WTC11 (cell line): Measurements from ENCODE around the gene STAB1. TPM values are rescaled to one million over a fixed set of nuclear protein-coding genes. Genes with fewer than 3 reads are reported as not detected.

ENCODE experiments used
- ATF1 ChIP-seq: sonication (generic); formaldehyde crosslinking; IDR thresholded peaks from 2 replicates; pipeline ENCODE4 v1.8.1; 2023; ENCODE audit warnings: mild to moderate bottlenecking, moderate library complexity, missing genetic modification reagents
- E2F1 ChIP-seq: sonication (generic); formaldehyde crosslinking; IDR thresholded peaks from 2 replicates; pipeline ENCODE4 v1.8.0; 2022; ENCODE audit warnings: mild to moderate bottlenecking, missing genetic modification reagents
- ELF4 ChIP-seq: sonication (generic); formaldehyde crosslinking; IDR thresholded peaks from 2 replicates; pipeline ENCODE4 v1.8.1; 2022; ENCODE audit warnings: low read depth, mild to moderate bottlenecking, moderate library complexity, missing genetic modification reagents
- ESRRA ChIP-seq: sonication (generic); formaldehyde crosslinking; IDR thresholded peaks from 2 replicates; pipeline ENCODE4 v1.8.1; 2022; ENCODE audit warnings: mild to moderate bottlenecking, missing genetic modification reagents, borderline replicate concordance
- GTF2I ChIP-seq: fragments of 250-450 bp; sonication (Bioruptor Pico); conservative IDR thresholded peaks from 2 replicates; pipeline ENCODE4 v1.4.0; 2021; ENCODE audit warnings: mild to moderate bottlenecking
- IRF2 ChIP-seq: sonication (generic); formaldehyde crosslinking; IDR thresholded peaks from 2 replicates; pipeline ENCODE4 v1.8.0; 2022; ENCODE audit warnings: low read depth, missing genetic modification reagents, borderline replicate concordance
- JUN ChIP-seq: sonication (generic); formaldehyde crosslinking; IDR thresholded peaks from 2 replicates; pipeline ENCODE4 v1.8.0; 2023; ENCODE audit warnings: mild to moderate bottlenecking, missing genetic modification reagents
- MYBL2 ChIP-seq: sonication (generic); formaldehyde crosslinking; IDR thresholded peaks from 2 replicates; pipeline ENCODE4 v1.8.1; 2023; ENCODE audit warnings: mild to moderate bottlenecking, moderate library complexity, missing genetic modification reagents
- PRDM15 ChIP-seq: sonication (generic); formaldehyde crosslinking; IDR thresholded peaks from 2 replicates; pipeline ENCODE4 v1.8.0; 2022; ENCODE audit warnings: missing genetic modification reagents
- PRRX2 ChIP-seq: fragments of 250-450 bp; sonication (Bioruptor Pico); IDR thresholded peaks from 2 replicates; pipeline ENCODE4 v1.8.0; 2021; ENCODE audit warnings: mild to moderate bottlenecking
- RELA ChIP-seq: sonication (generic); formaldehyde crosslinking; IDR thresholded peaks from 2 replicates; pipeline ENCODE4 v1.8.1; 2022; ENCODE audit warnings: missing genetic modification reagents, mild to moderate bottlenecking, borderline replicate concordance
- SP1 ChIP-seq: sonication (generic); formaldehyde crosslinking; conservative IDR thresholded peaks from 2 replicates; pipeline ENCODE4 v1.8.1; 2022; ENCODE audit warnings: missing genetic modification reagents
- USF2 ChIP-seq: sonication (generic); formaldehyde crosslinking; IDR thresholded peaks from 2 replicates; pipeline ENCODE4 v1.8.1; 2023; ENCODE audit warnings: mild to moderate bottlenecking, missing genetic modification reagents, moderate library complexity
- ZBTB21 ChIP-seq: sonication (generic); formaldehyde crosslinking; IDR thresholded peaks from 2 replicates; pipeline ENCODE4 v1.8.1; 2023; ENCODE audit warnings: mild to moderate bottlenecking, missing genetic modification reagents, borderline replicate concordance
- ZNF138 ChIP-seq: sonication (generic); formaldehyde crosslinking; conservative IDR thresholded peaks from 2 replicates; pipeline ENCODE4 v1.8.1; 2022; ENCODE audit warnings: mild to moderate bottlenecking, moderate library complexity, missing genetic modification reagents
- ZNF317 ChIP-seq: sonication (generic); formaldehyde crosslinking; IDR thresholded peaks from 2 replicates; pipeline ENCODE4 v1.8.1; 2023; ENCODE audit warnings: low read depth, mild to moderate bottlenecking, moderate library complexity, missing genetic modification reagents, borderline replicate concordance
- ZNF396 ChIP-seq: fragments of 250-450 bp; sonication (Bioruptor Pico); IDR thresholded peaks from 2 replicates; pipeline ENCODE4 v1.8.0; 2021; ENCODE audit warnings: mild to moderate bottlenecking, moderate library complexity, borderline replicate concordance
- ZNF425 ChIP-seq: fragments of 250-450 bp; sonication (Bioruptor Pico); conservative IDR thresholded peaks from 2 replicates; pipeline ENCODE4 v1.9.0; 2021; ENCODE audit warnings: mild to moderate bottlenecking
- total RNA-seq: library from RNA; stranded (reverse); gene quantifications from 3 replicates; pipeline ENCODE4 v1.2.3, GENCODE V29; 2021
- TF ChIP-seq, protein P1 (sequence below): sonication (generic); formaldehyde crosslinking; IDR thresholded peaks from 2 replicates; pipeline ENCODE4 v1.8.1; 2023; ENCODE audit warnings: mild to moderate bottlenecking, missing genetic modification reagents, borderline replicate concordance
- TF ChIP-seq, protein P2 (sequence below): fragments of 250-450 bp; sonication (Bioruptor Pico); IDR thresholded peaks from 2 replicates; pipeline ENCODE4 v1.9.0; 2021; ENCODE audit warnings: mild to moderate bottlenecking
- TF ChIP-seq, protein P3 (sequence below): sonication (generic); formaldehyde crosslinking; IDR thresholded peaks from 2 replicates; pipeline ENCODE4 v1.8.1; 2022; ENCODE audit warnings: low read depth, mild to moderate bottlenecking, moderate library complexity, missing genetic modification reagents, borderline replicate concordance

Gene STAB1
- total RNA-seq, 1 experiment from 2014 or later, result 1.9 TPM

- TF ChIP-seq GTF2I (CRISPR knock-in tag), result no peak
- no peak for TF ChIP-seq ELF4
- no peak for TF ChIP-seq IRF2 (CRISPR knock-in tag)
- 0 out of 2 replicates have a peak, but pooled peaks have one; percentile 55 for TF ChIP-seq E2F1
- TF ChIP-seq USF2 (CRISPR knock-in tag), result peak; percentile 93
- TF ChIP-seq PRDM15 (CRISPR knock-in tag), result peak; percentile 27; the same call in 1 of the 2 replicates
- peak; percentile 88; the same call in 1 of the 2 replicates for TF ChIP-seq MYBL2
- TF ChIP-seq, protein P1, sequence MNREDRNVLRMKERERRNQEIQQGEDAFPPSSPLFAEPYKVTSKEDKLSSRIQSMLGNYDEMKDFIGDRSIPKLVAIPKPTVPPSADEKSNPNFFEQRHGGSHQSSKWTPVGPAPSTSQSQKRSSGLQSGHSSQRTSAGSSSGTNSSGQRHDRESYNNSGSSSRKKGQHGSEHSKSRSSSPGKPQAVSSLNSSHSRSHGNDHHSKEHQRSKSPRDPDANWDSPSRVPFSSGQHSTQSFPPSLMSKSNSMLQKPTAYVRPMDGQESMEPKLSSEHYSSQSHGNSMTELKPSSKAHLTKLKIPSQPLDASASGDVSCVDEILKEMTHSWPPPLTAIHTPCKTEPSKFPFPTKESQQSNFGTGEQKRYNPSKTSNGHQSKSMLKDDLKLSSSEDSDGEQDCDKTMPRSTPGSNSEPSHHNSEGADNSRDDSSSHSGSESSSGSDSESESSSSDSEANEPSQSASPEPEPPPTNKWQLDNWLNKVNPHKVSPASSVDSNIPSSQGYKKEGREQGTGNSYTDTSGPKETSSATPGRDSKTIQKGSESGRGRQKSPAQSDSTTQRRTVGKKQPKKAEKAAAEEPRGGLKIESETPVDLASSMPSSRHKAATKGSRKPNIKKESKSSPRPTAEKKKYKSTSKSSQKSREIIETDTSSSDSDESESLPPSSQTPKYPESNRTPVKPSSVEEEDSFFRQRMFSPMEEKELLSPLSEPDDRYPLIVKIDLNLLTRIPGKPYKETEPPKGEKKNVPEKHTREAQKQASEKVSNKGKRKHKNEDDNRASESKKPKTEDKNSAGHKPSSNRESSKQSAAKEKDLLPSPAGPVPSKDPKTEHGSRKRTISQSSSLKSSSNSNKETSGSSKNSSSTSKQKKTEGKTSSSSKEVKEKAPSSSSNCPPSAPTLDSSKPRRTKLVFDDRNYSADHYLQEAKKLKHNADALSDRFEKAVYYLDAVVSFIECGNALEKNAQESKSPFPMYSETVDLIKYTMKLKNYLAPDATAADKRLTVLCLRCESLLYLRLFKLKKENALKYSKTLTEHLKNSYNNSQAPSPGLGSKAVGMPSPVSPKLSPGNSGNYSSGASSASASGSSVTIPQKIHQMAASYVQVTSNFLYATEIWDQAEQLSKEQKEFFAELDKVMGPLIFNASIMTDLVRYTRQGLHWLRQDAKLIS, result no peak; the same call in 1 of the 2 replicates
- TF ChIP-seq PRRX2 (CRISPR knock-in tag), result no peak
- no peak for TF ChIP-seq ZNF425 (CRISPR knock-in tag)
- TF ChIP-seq, protein P2, sequence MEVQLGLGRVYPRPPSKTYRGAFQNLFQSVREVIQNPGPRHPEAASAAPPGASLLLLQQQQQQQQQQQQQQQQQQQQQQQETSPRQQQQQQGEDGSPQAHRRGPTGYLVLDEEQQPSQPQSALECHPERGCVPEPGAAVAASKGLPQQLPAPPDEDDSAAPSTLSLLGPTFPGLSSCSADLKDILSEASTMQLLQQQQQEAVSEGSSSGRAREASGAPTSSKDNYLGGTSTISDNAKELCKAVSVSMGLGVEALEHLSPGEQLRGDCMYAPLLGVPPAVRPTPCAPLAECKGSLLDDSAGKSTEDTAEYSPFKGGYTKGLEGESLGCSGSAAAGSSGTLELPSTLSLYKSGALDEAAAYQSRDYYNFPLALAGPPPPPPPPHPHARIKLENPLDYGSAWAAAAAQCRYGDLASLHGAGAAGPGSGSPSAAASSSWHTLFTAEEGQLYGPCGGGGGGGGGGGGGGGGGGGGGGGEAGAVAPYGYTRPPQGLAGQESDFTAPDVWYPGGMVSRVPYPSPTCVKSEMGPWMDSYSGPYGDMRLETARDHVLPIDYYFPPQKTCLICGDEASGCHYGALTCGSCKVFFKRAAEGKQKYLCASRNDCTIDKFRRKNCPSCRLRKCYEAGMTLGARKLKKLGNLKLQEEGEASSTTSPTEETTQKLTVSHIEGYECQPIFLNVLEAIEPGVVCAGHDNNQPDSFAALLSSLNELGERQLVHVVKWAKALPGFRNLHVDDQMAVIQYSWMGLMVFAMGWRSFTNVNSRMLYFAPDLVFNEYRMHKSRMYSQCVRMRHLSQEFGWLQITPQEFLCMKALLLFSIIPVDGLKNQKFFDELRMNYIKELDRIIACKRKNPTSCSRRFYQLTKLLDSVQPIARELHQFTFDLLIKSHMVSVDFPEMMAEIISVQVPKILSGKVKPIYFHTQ (CRISPR knock-in tag), result no peak
- TF ChIP-seq JUN (CRISPR knock-in tag), result no peak
- TF ChIP-seq, protein P3, sequence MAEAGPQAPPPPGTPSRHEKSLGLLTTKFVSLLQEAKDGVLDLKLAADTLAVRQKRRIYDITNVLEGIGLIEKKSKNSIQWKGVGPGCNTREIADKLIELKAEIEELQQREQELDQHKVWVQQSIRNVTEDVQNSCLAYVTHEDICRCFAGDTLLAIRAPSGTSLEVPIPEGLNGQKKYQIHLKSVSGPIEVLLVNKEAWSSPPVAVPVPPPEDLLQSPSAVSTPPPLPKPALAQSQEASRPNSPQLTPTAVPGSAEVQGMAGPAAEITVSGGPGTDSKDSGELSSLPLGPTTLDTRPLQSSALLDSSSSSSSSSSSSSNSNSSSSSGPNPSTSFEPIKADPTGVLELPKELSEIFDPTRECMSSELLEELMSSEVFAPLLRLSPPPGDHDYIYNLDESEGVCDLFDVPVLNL, result peak; percentile 48; the same call in 1 of the 2 replicates
- TF ChIP-seq ZNF138, result peak; percentile 97
- TF ChIP-seq ZBTB21 (CRISPR knock-in tag), result peak; percentile 95; the same call in 1 of the 2 replicates
- TF ChIP-seq ESRRA (CRISPR knock-in tag), result peak; percentile 78; the same call in 1 of the 2 replicates
- no peak for TF ChIP-seq ZNF396 (CRISPR knock-in tag)
- TF ChIP-seq ZNF317 (CRISPR knock-in tag), result no peak
- TF ChIP-seq ATF1 (CRISPR knock-in tag), result no peak
- TF ChIP-seq RELA (CRISPR knock-in tag), result no peak
- TF ChIP-seq SP1 (CRISPR knock-in tag), result peak; percentile 98
These were observed 41.4 kb downstream of the STAB1 start, which contains the start of gene UQCC5 (continued) for GRCh38 chr3:52536369-52537164.
